Measurements from ENCODE around the gene MRPL58. TPM values are rescaled to one million over a fixed set of nuclear protein-coding genes. Genes with fewer than 3 reads are reported as not detected.
A peak's percentile ranks its signal among the peaks of the same experiment; 100 is the strongest.

Gene MRPL58
- total and polyA plus RNA-seq, 2 of the 8 experiments (the other 6 are each of a cell fraction or from before 2014, with no cell fraction given), result 43.6 to 49.1 TPM

- no peak for TF ChIP-seq CHD7 (IDR thresholded peaks at IDR 0.05; ENCODE audit: insufficient replicate concordance, low read length)
- TF ChIP-seq SIN3A (conservative IDR thresholded peaks at IDR 0.05 in 1 of 2, IDR thresholded peaks at IDR 0.05 in 1 of 2; ENCODE audit: low read depth in 1 of 2, low read length in 2 of 2), result 0 out of 4 replicates have a peak, but pooled peaks of 1 of the 2 experiments have one; percentile 52
- TF ChIP-seq CTCF (IDR thresholded peaks at IDR 0.05; ENCODE audit: control extremely low read depth in 1 of 3, insufficient read depth in 1 of 3, low read depth in 1 of 3, low read length in 3 of 3), result peak in 2 of 3 experiments; percentile 18 to 19; a peak in 3 of 4 replicates
- peak; percentile 66 for TF ChIP-seq ASH2L (IDR thresholded peaks at IDR 0.05; ENCODE audit: low read length)
- TF ChIP-seq POLR2AphosphoS5 (IDR thresholded peaks at IDR 0.05; ENCODE audit: low read depth, low read length), result peak; percentile 24
- TF ChIP-seq HDAC2 (IDR thresholded peaks at IDR 0.05; ENCODE audit: borderline replicate concordance in 1 of 2, low read depth in 2 of 2, low read length in 2 of 2), result 0 out of 4 replicates have a peak, but pooled peaks of 1 of the 2 experiments have one; percentile 18
These were observed 24.4 kb upstream of the MRPL58 start (continued) for GRCh38 chr17:74987909-74988711.
